ENCODE data around the gene TSHZ2. TPM values are rescaled to one million over a fixed set of nuclear protein-coding genes. Genes with fewer than 3 reads are reported as not detected.

The TSHZ2 gene
- total and polyA plus RNA-seq, 2 donors (not counting 1 experiment from before 2014, with no cell fraction given) = 1.00 to 5.7 TPM

DNA sequence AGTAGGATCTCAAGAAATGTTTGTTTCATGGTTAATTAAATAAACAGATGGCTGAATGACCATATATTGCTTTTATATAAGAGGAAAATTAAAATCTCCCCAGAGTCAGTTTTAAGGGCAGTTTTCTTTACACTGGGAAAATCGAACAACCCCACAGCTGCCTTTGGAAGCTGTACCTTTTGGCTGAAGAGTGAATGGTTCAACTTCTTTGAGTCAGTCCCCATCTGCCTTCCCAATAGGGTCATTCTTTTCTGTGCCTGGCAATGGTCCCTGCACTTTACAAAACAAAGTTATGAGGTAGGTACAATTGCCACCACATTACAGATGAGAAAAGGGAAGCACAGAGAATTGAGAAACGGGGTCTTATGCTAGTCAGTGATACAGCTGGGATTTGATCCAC is 39.5 kb downstream of the TSHZ2 start:
- no peak overlapping the region for H3K4me3 ChIP-seq (ENCODE audit: control extremely low read depth in 1 of 5, extremely low read depth in 1 of 5, insufficient read depth in 1 of 5, low read depth in 2 of 5, low read length in 4 of 5)
- CTCF ChIA-PET = interaction anchor here (2.1 kb wide), 1 partner anchor 11 kb away, joined by 5 read pairs; no protein-coding TSS in a partner anchor
- WGBS (ENCODE audit: insufficient coverage) = no CpG with 5 or more reads among the region's 2 CpGs
- no peaks in the 10 kb centered on the region for H4K20me1 ChIP-seq (ENCODE audit: control insufficient read depth, insufficient read depth, low read length, poor library complexity, severe bottlenecking)
- peaks cover 15% of the 10 kb centered on the region for H3K4me1 Mint-ChIP-seq
- H2AFZ ChIP-seq (ENCODE audit: insufficient read depth, low read depth, low read length, poor library complexity, severe bottlenecking) = no peak overlapping the region
- no peak overlapping the region for H3K4me3 Mint-ChIP-seq
- intact Hi-C loops (cut with micrococcal nuclease) = no loop called here
- no peaks in the 10 kb centered on the region for H3K79me2 ChIP-seq (ENCODE audit: control insufficient read depth, insufficient read depth, low read length)
- POLR2A ChIA-PET = no interaction called here
- no peaks in the 10 kb centered on the region for H3K27me3 ChIP-seq (replicated peaks in 1 of 4; ENCODE audit: control extremely low read depth in 1 of 4, control insufficient read depth in 3 of 4, insufficient read depth in 4 of 4, low read length in 3 of 4)
- peaks cover 0 to 6% (median 5%) of the 10 kb centered on the region in 3 donors for H3K9me3 ChIP-seq (ENCODE audit: control extremely low read depth in 1 of 3, control insufficient read depth in 2 of 3, insufficient read depth in 1 of 3, low read length in 2 of 3)
- no peak overlapping the region for H3K27ac ChIP-seq (ENCODE audit: low read length in 2 of 2)
- no peaks in the 10 kb centered on the region for H3K9me3 Mint-ChIP-seq (ENCODE audit: insufficient read depth)
- no peak overlapping the region for H3K4me2 ChIP-seq (replicated peaks; ENCODE audit: low read depth, low read length, poor library complexity, severe bottlenecking)
- no peak for TF ChIP-seq EZH2 (IDR thresholded peaks at IDR 0.05; ENCODE audit: borderline replicate concordance, insufficient read depth, low read depth, low read length, poor library complexity, severe bottlenecking)
- TF ChIP-seq, protein P1, sequence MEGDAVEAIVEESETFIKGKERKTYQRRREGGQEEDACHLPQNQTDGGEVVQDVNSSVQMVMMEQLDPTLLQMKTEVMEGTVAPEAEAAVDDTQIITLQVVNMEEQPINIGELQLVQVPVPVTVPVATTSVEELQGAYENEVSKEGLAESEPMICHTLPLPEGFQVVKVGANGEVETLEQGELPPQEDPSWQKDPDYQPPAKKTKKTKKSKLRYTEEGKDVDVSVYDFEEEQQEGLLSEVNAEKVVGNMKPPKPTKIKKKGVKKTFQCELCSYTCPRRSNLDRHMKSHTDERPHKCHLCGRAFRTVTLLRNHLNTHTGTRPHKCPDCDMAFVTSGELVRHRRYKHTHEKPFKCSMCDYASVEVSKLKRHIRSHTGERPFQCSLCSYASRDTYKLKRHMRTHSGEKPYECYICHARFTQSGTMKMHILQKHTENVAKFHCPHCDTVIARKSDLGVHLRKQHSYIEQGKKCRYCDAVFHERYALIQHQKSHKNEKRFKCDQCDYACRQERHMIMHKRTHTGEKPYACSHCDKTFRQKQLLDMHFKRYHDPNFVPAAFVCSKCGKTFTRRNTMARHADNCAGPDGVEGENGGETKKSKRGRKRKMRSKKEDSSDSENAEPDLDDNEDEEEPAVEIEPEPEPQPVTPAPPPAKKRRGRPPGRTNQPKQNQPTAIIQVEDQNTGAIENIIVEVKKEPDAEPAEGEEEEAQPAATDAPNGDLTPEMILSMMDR (IDR thresholded peaks at IDR 0.05) = no peak
- no peaks in the 10 kb centered on the region for H3K36me3 ChIP-seq (replicated peaks in 1 of 2; ENCODE audit: control extremely low read depth in 1 of 2, control insufficient read depth in 1 of 2, extremely low read depth in 1 of 2, insufficient read depth in 2 of 2, low read length in 1 of 2)
- ATAC-seq (ENCODE audit: low read depth) (no peak), DNase-seq (no peak)
- H3K4me1 ChIP-seq (ENCODE audit: control insufficient read depth in 2 of 2, insufficient read depth in 2 of 2, low read length in 2 of 2) = peaks cover 0 to 7% of the 10 kb centered on the region in 2 donors
- H3K27me3 Mint-ChIP-seq = peaks cover 10% of the 10 kb centered on the region
- no peak overlapping the region for H3K27ac Mint-ChIP-seq
- no peak overlapping the region for H3K9ac ChIP-seq (ENCODE audit: low read length)

DNA sequence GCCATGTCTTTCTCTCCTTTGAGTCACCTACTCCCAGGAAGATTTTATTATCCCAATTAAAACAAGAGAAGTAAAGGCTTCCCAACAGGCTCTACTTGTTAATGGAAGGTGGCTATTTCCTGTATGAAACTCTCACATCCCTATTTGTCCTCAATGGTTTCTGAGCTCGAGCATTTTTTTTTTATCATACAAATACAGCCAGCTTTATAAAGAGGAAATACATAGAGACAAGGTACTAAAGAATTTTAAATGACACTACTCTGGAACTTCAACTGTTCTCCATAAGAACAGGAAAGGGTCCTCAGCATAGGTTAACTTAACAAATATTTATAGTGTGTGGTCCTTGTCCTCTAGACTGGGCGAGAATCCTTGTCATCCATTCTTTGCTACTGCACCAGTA is 41.0 kb downstream of the TSHZ2 start:
- no CpG with 5 or more reads among the region's 2 CpGs for WGBS (ENCODE audit: insufficient coverage)
- H3K27me3 Mint-ChIP-seq = peaks cover 10% of the 10 kb centered on the region
- H3K9ac ChIP-seq (ENCODE audit: low read length) = no peak overlapping the region
- no peak overlapping the region for H3K27ac Mint-ChIP-seq
- DNase-seq (no peak), ATAC-seq (ENCODE audit: low read depth) (no peak)
- H4K20me1 ChIP-seq (ENCODE audit: control insufficient read depth, insufficient read depth, low read length, poor library complexity, severe bottlenecking) = no peaks in the 10 kb centered on the region
- POLR2A ChIA-PET = no interaction called here
- H3K4me1 ChIP-seq (ENCODE audit: control insufficient read depth in 2 of 2, insufficient read depth in 2 of 2, low read length in 2 of 2) = peaks cover 0 to 7% of the 10 kb centered on the region in 2 donors
- no peak overlapping the region for H3K27ac ChIP-seq (ENCODE audit: low read length in 2 of 2)
- H3K4me1 Mint-ChIP-seq = peaks cover 15% of the 10 kb centered on the region
- CTCF ChIA-PET = interaction anchor here (1.1 kb wide), 1 partner anchor 11 kb away, joined by 5 read pairs; no protein-coding TSS in a partner anchor
- TF ChIP-seq, protein P1 (IDR thresholded peaks at IDR 0.05) = no peak
- TF ChIP-seq EZH2 (IDR thresholded peaks at IDR 0.05; ENCODE audit: borderline replicate concordance, insufficient read depth, low read depth, low read length, poor library complexity, severe bottlenecking) = no peak
- no peak overlapping the region for H3K4me3 Mint-ChIP-seq
- peaks cover 0 to 6% (median 5%) of the 10 kb centered on the region in 3 donors for H3K9me3 ChIP-seq (ENCODE audit: control extremely low read depth in 1 of 3, control insufficient read depth in 2 of 3, insufficient read depth in 1 of 3, low read length in 2 of 3)
- no peak overlapping the region for H2AFZ ChIP-seq (ENCODE audit: insufficient read depth, low read depth, low read length, poor library complexity, severe bottlenecking)
- no peaks in the 10 kb centered on the region for H3K27me3 ChIP-seq (replicated peaks in 1 of 4; ENCODE audit: control extremely low read depth in 1 of 4, control insufficient read depth in 3 of 4, insufficient read depth in 4 of 4, low read length in 3 of 4)
- H3K9me3 Mint-ChIP-seq (ENCODE audit: insufficient read depth) = peaks cover 3% of the 10 kb centered on the region
- no peaks in the 10 kb centered on the region for H3K79me2 ChIP-seq (ENCODE audit: control insufficient read depth, insufficient read depth, low read length)
- no peaks in the 10 kb centered on the region for H3K36me3 ChIP-seq (replicated peaks in 1 of 2; ENCODE audit: control extremely low read depth in 1 of 2, control insufficient read depth in 1 of 2, extremely low read depth in 1 of 2, insufficient read depth in 2 of 2, low read length in 1 of 2)
- intact Hi-C loops (cut with micrococcal nuclease) = no loop called here
- no peak overlapping the region for H3K4me2 ChIP-seq (replicated peaks; ENCODE audit: low read depth, low read length, poor library complexity, severe bottlenecking)
- no peak overlapping the region for H3K4me3 ChIP-seq (ENCODE audit: control extremely low read depth in 1 of 5, extremely low read depth in 1 of 5, insufficient read depth in 1 of 5, low read depth in 2 of 5, low read length in 4 of 5)
